Effector memory CD4-positive, alpha-beta T cell (primary cell): ENCODE results near the gene DCLK1.

Source experiments
- DNase-seq, 3 donors: peaks; one replicate each; pipeline ENCODE4 v3.0.0-alpha.2; 2020
- H3K27ac ChIP-seq: 2 replicates; pipeline ENCODE4 v1.7.0; 2013; ENCODE audit warnings: mild to moderate bottlenecking, low read length, moderate library complexity; ENCODE audit not compliant: insufficient read depth, poor library complexity, severe bottlenecking
- H3K27me3 ChIP-seq: replicated peaks from 2 replicates; pipeline ENCODE4 v1.7.0; 2013; ENCODE audit warnings: mild to moderate bottlenecking, low read length; ENCODE audit not compliant: insufficient read depth, control insufficient read depth, poor library complexity, severe bottlenecking
- H3K36me3 ChIP-seq: 2 replicates; pipeline ENCODE4 v1.7.0; 2013; ENCODE audit warnings: mild to moderate bottlenecking, low read length, moderate library complexity; ENCODE audit not compliant: control insufficient read depth, insufficient read depth
- H3K4me1 ChIP-seq: 2 replicates; pipeline ENCODE4 v1.7.0; 2013; ENCODE audit warnings: low read length, mild to moderate bottlenecking; ENCODE audit not compliant: control insufficient read depth, insufficient read depth, poor library complexity, severe bottlenecking
- H3K4me3 ChIP-seq: 2 replicates; pipeline ENCODE4 v1.7.0; 2013; ENCODE audit warnings: low read length, low read depth, mild to moderate bottlenecking; ENCODE audit not compliant: insufficient read depth, poor library complexity, severe bottlenecking
- H3K9me3 ChIP-seq: 2 replicates; pipeline ENCODE4 v1.7.0; 2013; ENCODE audit warnings: mild to moderate bottlenecking, low read length, moderate library complexity; ENCODE audit not compliant: control insufficient read depth

Gene DCLK1

GRCh38 chr13:35903075-35903474, 228.1 kb downstream of the DCLK1 start:
- no peaks in the 10 kb centered on the region for H3K4me1 ChIP-seq
- no peak for DNase-seq
- no peak overlapping the region for H3K27ac ChIP-seq
- no peaks in the 10 kb centered on the region for H3K9me3 ChIP-seq
- no peaks in the 10 kb centered on the region for H3K27me3 ChIP-seq
- no peak overlapping the region for H3K4me3 ChIP-seq
- no peaks in the 10 kb centered on the region for H3K36me3 ChIP-seq

- Histone ChIP-seq H3K27ac (no peak overlapping the region), H3K36me3 (no peaks in the 10 kb centered on the region), H3K4me3 (no peak overlapping the region), H3K4me1 (no peaks in the 10 kb centered on the region), H3K9me3 (no peaks in the 10 kb centered on the region), H3K27me3 (no peaks in the 10 kb centered on the region)
- DNase-seq, result no peak
These were observed 233.1 kb downstream of the DCLK1 start for GRCh38 chr13:35898041-35898440.

GRCh38 chr13:35894636-35895035, 236.5 kb downstream of the DCLK1 start:
- H3K4me1 ChIP-seq, result no peaks in the 10 kb centered on the region
- H3K4me3 ChIP-seq, result no peak overlapping the region
- H3K27ac ChIP-seq, result no peak overlapping the region
- no peaks in the 10 kb centered on the region for H3K27me3 ChIP-seq
- no peaks in the 10 kb centered on the region for H3K9me3 ChIP-seq
- H3K36me3 ChIP-seq, result no peaks in the 10 kb centered on the region
- DNase-seq, result no peak

GRCh38 chr13:35892837-35893814, 238.1 kb downstream of the DCLK1 start:
- H3K36me3 ChIP-seq, result no peaks in the 10 kb centered on the region
- H3K27ac ChIP-seq, result no peak overlapping the region
- H3K4me3 ChIP-seq, result no peak overlapping the region
- H3K9me3 ChIP-seq, result no peaks in the 10 kb centered on the region
- H3K27me3 ChIP-seq, result no peaks in the 10 kb centered on the region
- no peaks in the 10 kb centered on the region for H3K4me1 ChIP-seq
- no peak for DNase-seq

GRCh38 chr13:35891507-35892441, 239.4 kb downstream of the DCLK1 start:
- Histone ChIP-seq H3K36me3 (no peaks in the 10 kb centered on the region), H3K27ac (no peak overlapping the region), H3K4me3 (no peak overlapping the region), H3K4me1 (no peaks in the 10 kb centered on the region), H3K27me3 (no peaks in the 10 kb centered on the region), H3K9me3 (no peaks in the 10 kb centered on the region)
- DNase-seq, result no peak

GRCh38 chr13:35889560-35889959, 241.6 kb downstream of the DCLK1 start:
- no peaks in the 10 kb centered on the region for H3K27me3 ChIP-seq
- no peaks in the 10 kb centered on the region for H3K9me3 ChIP-seq
- no peak overlapping the region for H3K4me3 ChIP-seq
- DNase-seq, result no peak
- no peaks in the 10 kb centered on the region for H3K36me3 ChIP-seq
- no peaks in the 10 kb centered on the region for H3K4me1 ChIP-seq
- H3K27ac ChIP-seq, result no peak overlapping the region

GRCh38 chr13:35888981-35889380, 242.2 kb downstream of the DCLK1 start:
- Histone ChIP-seq H3K27ac (no peak overlapping the region), H3K4me1 (no peaks in the 10 kb centered on the region)
- DNase-seq, result no peak

GRCh38 chr13:35888457-35888883, 242.7 kb downstream of the DCLK1 start:
- no peak overlapping the region for H3K27ac ChIP-seq
- H3K36me3 ChIP-seq, result no peaks in the 10 kb centered on the region
- no peaks in the 10 kb centered on the region for H3K9me3 ChIP-seq
- no peak for DNase-seq
- no peaks in the 10 kb centered on the region for H3K4me1 ChIP-seq
- no peaks in the 10 kb centered on the region for H3K27me3 ChIP-seq
- H3K4me3 ChIP-seq, result no peak overlapping the region

More at GRCh38 chr13:35888981-35889380, 242.2 kb downstream of the DCLK1 start:
- Histone ChIP-seq H3K36me3 (no peaks in the 10 kb centered on the region), H3K9me3 (no peaks in the 10 kb centered on the region), H3K4me3 (no peak overlapping the region), H3K27me3 (no peaks in the 10 kb centered on the region)

- H3K4me1 ChIP-seq, result no peaks in the 10 kb centered on the region
- no peak overlapping the region for H3K27ac ChIP-seq
- no peaks in the 10 kb centered on the region for H3K27me3 ChIP-seq
- no peak overlapping the region for H3K4me3 ChIP-seq
- no peak for DNase-seq
- no peaks in the 10 kb centered on the region for H3K36me3 ChIP-seq
- H3K9me3 ChIP-seq, result no peaks in the 10 kb centered on the region
These were observed 244.0 kb downstream of the DCLK1 start for GRCh38 chr13:35887115-35887666.
